Heart right ventricle (tissue), 16 donors: ENCODE results near the gene RADX. TPM values are rescaled to one million over a fixed set of nuclear protein-coding genes. Genes with fewer than 3 reads are reported as not detected.

Experiments used
- ATAC-seq, 8 donors: fragments of 200-7000 bp; cut with Tn5 transposase; one replicate each; pipeline ENCODE4 v1.9.1; 2020; ENCODE audit warnings: mild to moderate bottlenecking in 8 of 8, moderate library complexity in 8 of 8, moderate number of reproducible peaks in 1 of 8
- DNase-seq, 2 donors: peaks; one replicate each; pipeline ENCODE4 v3.0.0-alpha.2; 2020
- H3K27ac ChIP-seq, 10 donors: fragments of 200-600 bp; sonication (generic) in 2 of 10; one replicate each; pipeline versions ENCODE4 v1.5.0 to v1.8.0; 2020 to 2022; ENCODE audit warnings: mild to moderate bottlenecking in 3 of 10
- H3K27me3 ChIP-seq, 7 donors: fragments of 200-600 bp; one replicate each; pipeline ENCODE4 v1.8.0; 2021 to 2022; ENCODE audit warnings: mild to moderate bottlenecking in 2 of 7
- H3K36me3 ChIP-seq, 9 donors: fragments of 200-600 bp; sonication (generic) in 1 of 9; one replicate each; pipeline versions ENCODE4 v1.5.0 to v1.8.0; 2020 to 2022; ENCODE audit warnings: mild to moderate bottlenecking in 2 of 9
- H3K4me1 ChIP-seq, 9 donors: fragments of 200-600 bp; sonication (generic) in 1 of 9; one replicate each; pipeline versions ENCODE4 v1.5.0 to v1.8.0; 2020 to 2022; ENCODE audit warnings: mild to moderate bottlenecking in 4 of 9
- H3K4me3 ChIP-seq, 10 donors: fragments of 200-600 bp; sonication (generic) in 2 of 10; one replicate each; pipeline versions ENCODE4 v1.5.0 to v1.8.0; 2020 to 2022; ENCODE audit warnings: mild to moderate bottlenecking in 7 of 10, moderate library complexity in 2 of 10
- H3K9me3 ChIP-seq, 11 donors: fragments of 200-600 bp in 10 of 11; sonication (generic) in 2 of 11; one replicate each; pipeline versions ENCODE4 v1.5.0 to v1.8.0; 2013 to 2022; ENCODE audit warnings: mild to moderate bottlenecking in 2 of 11, control low read depth in 1 of 11, moderate library complexity in 1 of 11
- WGBS, 2 donors: extraction: QIAGEN DNeasy Blood & Tissue Kit; methylation state at CpG; one replicate each; pipeline ENCODE4 v1.1.7; 2013; ENCODE audit warnings: inconsistent platforms in 1 of 2; 5-methylcytosine and 5-hydroxymethylcytosine counted together
- intact Hi-C, 10 donors: fragments of 100-400 bp; cut with DNase I; formaldehyde crosslinking; loops; one replicate each; pipeline versions ENCODE4 v1.11.1 to v1.14.2; 2022
- microRNA-seq, 2 donors: library from miRNA; unstranded; fragments of <30 nt; microRNA quantifications; one replicate each; pipeline ENCODE4 v1.2.0, GENCODE V29; 2021
- polyA plus RNA-seq, 2 donors: library from polyadenylated mRNA; stranded (reverse); fragments of 200-250 nt; gene quantifications; one replicate each; pipeline ENCODE4 v1.2.3, GENCODE V29; 2013
- total RNA-seq, 10 donors: library from RNA; stranded (reverse); fragmentation: NEBNext Ultra II Directional in 3 of 10; extraction: Animal tissue kit (Norgen Biotek cat#: 25700) in 3 of 10; gene quantifications; one replicate each; pipeline versions ENCODE4 v1.2.1 to v1.2.4, GENCODE V29; 2021 to 2023
- TF ChIP-seq, protein P1 (sequence below), 9 donors: fragments of 200-600 bp; sonication (generic) in 2 of 9; IDR thresholded peaks; one replicate each; pipeline versions ENCODE4 v1.5.0 to v1.8.0; 2021 to 2022; ENCODE audit warnings: antibody characterized with exemption in 9 of 9, mild to moderate bottlenecking in 5 of 9, moderate library complexity in 1 of 9
- donor health status: Arrhythmogenic right ventricular cardiomyopathy.
- donor health status: ischemic (EF 13 %, LVEDD 7.1; RV severe dilation, severe dysfunction).
- donor health status: healthy with polysubstance abuse.
- donor health status: DM: no; HTN: yes; CAD: no.
- donor health status: DM: no; HTN: no; CAD: no.
- donor health status: ischemic (EF 25% LVEDD 6.9; RV normal size, moderate dysfunction).
- donor health status: ischemic (EF 25% LVEDD 5.7; RV mildly dilated, moderate dysfunction).
- donor health status: healthy.
- donor health status: DM: yes; HTN: yes; CAD: no.
- donor health status: Ischemic cardiomyopathy.
- donor health status: ischemic (EF 35%, LVEDD 5.7; RV mildly dilated, moderate dysfunction).
- donor health status: nonischemic (EF 11% LVEDD 7.7; RV severe dilation, severe dysfunction).
- donor health status: DM: yes; HTN: yes; CAD: no.
- donor health status: PGD.
- donor health status: ischemic (EF 29% LVEDD 5.4; RV normal size, mild dysfunction).
- donor health status: nonischemic (EF 23%, LVEDD 6.1; RV moderate dilation, normal function).

Gene RADX
- total and polyA plus RNA-seq, 12 donors = 0.65 to 3.7 (median 1.2) TPM

- peak overlapping the region in 8 of 10 donors; percentile 19 to 53 (median 48) for H3K4me3 ChIP-seq
- no peaks in the 10 kb centered on the region for H3K4me1 ChIP-seq
- H3K36me3 ChIP-seq = no peaks in the 10 kb centered on the region
- DNase-seq = no peak
- no peak overlapping the region for H3K27ac ChIP-seq
- peaks cover 0 to 91% (median 5%) of the 10 kb centered on the region in 7 donors for H3K27me3 ChIP-seq
- H3K9me3 ChIP-seq = no peaks in the 10 kb centered on the region
- TF ChIP-seq, protein P1, sequence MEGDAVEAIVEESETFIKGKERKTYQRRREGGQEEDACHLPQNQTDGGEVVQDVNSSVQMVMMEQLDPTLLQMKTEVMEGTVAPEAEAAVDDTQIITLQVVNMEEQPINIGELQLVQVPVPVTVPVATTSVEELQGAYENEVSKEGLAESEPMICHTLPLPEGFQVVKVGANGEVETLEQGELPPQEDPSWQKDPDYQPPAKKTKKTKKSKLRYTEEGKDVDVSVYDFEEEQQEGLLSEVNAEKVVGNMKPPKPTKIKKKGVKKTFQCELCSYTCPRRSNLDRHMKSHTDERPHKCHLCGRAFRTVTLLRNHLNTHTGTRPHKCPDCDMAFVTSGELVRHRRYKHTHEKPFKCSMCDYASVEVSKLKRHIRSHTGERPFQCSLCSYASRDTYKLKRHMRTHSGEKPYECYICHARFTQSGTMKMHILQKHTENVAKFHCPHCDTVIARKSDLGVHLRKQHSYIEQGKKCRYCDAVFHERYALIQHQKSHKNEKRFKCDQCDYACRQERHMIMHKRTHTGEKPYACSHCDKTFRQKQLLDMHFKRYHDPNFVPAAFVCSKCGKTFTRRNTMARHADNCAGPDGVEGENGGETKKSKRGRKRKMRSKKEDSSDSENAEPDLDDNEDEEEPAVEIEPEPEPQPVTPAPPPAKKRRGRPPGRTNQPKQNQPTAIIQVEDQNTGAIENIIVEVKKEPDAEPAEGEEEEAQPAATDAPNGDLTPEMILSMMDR (IDR thresholded peaks at IDR 0.05) = no peak
- WGBS, 2 donors = 5 to 14% methylated on average over 8 of the region's 8 CpGs
- ATAC-seq = no peak
- intact Hi-C loops = no loop called here
Measured at GRCh38 chrX:106725931-106726330, 114.2 kb downstream of the RADX start.

- H3K36me3 ChIP-seq = no peaks in the 10 kb centered on the region
- TF ChIP-seq, protein P1 (IDR thresholded peaks at IDR 0.05) = no peak
- no peak within 1 kb of the TSS for H3K27ac ChIP-seq
- H3K27me3 ChIP-seq = peaks cover 0 to 92% (median 5%) of the 10 kb centered on the region in 7 donors
- peak; percentile 3 to 15 for DNase-seq
- intact Hi-C loops = no loop called here
- 1 to 2% methylated on average over 46 to 75 of the region's 79 CpGs for WGBS, 2 donors
- H3K9me3 ChIP-seq = no peaks in the 10 kb centered on the region
- H3K4me1 ChIP-seq = no peaks in the 10 kb centered on the region
- peak within 1 kb of the TSS; percentile 19 to 53 (median 48) for H3K4me3 ChIP-seq
- peak in 3 of 8 donors; percentile 47 to 70 (median 49) for ATAC-seq
Measured at GRCh38 chrX:106726485-106727437, 115.0 kb downstream of the RADX start, which contains the start of gene RNF128. RNF128 (plus strand) TSS chrX:106726701; CDS start chrX:106726914, 213 bp downstream.

DNA sequence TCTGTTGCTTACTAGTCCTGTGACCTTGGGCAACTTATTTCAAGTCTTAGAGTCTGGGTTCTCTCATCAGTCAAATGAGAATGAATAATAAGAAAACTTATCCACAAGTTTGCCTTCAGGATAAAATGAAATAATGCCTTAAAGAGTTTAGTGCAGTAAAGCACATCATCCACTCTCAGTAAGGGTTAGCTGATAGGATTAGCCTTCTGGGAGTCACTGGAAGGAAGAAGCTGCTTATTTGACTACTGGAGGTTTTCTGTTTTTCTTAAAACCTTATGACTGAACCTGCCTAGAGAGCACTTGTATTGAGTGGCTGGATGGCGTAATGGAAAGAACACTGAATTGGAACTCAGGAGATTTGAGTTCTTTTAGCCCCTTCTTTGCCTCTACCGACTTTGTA lies 116.6 kb downstream of the RADX start:
- Histone ChIP-seq H3K36me3 (no peaks in the 10 kb centered on the region), H3K9me3 (no peaks in the 10 kb centered on the region), H3K27me3 (peaks cover 0 to 89% (median 5%) of the 10 kb centered on the region in 7 donors), H3K4me1 (no peaks in the 10 kb centered on the region), H3K27ac (no peak overlapping the region), H3K4me3 (no peak overlapping the region)
- TF ChIP-seq, protein P1 (IDR thresholded peaks at IDR 0.05) = no peak
- 78 to 81% methylated on average over 2 of the region's 2 CpGs for WGBS, 2 donors
- intact Hi-C loops = no loop called here
- DNase-seq = no peak
- ATAC-seq = no peak

Small RNA genes within 50 kb of the gene (microRNA-seq; reads per million reads assigned to microRNA genes)
- 0 reads per million in 2 donors for gene MIR548AN

Other genes with a start within 250 kb of the RADX start
- under 1 TPM in 8 of 10 donors, not detected in 2; 0.08 to 0.57 (median 0.27) TPM for gene RNF128, start 114.7 kb downstream of the RADX start, total RNA-seq
- under 1 TPM in 1 of 2 donors, not detected in 1; 0.01 TPM for gene RNF128, start 114.7 kb downstream of the RADX start, polyA plus RNA-seq
- gene TBC1D8B, start 190.7 kb downstream of the RADX start, total RNA-seq = 1 to 10 TPM in 9 of 10 donors, under 1 TPM in 1; 0.87 to 3.4 (median 2.3) TPM
- 1 to 10 TPM; 1.2 to 1.8 TPM for gene TBC1D8B, start 190.7 kb downstream of the RADX start, polyA plus RNA-seq